Fibroblast of lung (primary cell): ENCODE results near the gene FBXO47. TPM values are rescaled to one million over a fixed set of nuclear protein-coding genes. Genes with fewer than 3 reads are reported as not detected.

Source experiments
- DNase-seq, 2 donors: peaks; one replicate each; pipeline versions ENCODE4 v3.0.0 to v3.0.0-alpha.2; 2010; ENCODE audit warnings: low read depth in 2 of 2
- H2AFZ ChIP-seq: 2 replicates; pipeline ENCODE4 v1.5.1; 2012; ENCODE audit warnings: low read length, control low read depth, inconsistent platforms
- H3K27ac ChIP-seq: 2 replicates; pipeline ENCODE4 v1.5.1; 2011; ENCODE audit warnings: low read length, control low read depth; ENCODE audit not compliant: insufficient read depth
- H3K27me3 ChIP-seq: 2 replicates; pipeline ENCODE4 v1.5.1; 2011; ENCODE audit warnings: mild to moderate bottlenecking, low read length; ENCODE audit not compliant: control insufficient read depth, insufficient read depth
- H3K36me3 ChIP-seq: 2 replicates; pipeline ENCODE4 v1.5.1; 2011; ENCODE audit warnings: low read length; ENCODE audit not compliant: control insufficient read depth, insufficient read depth
- H3K4me1 ChIP-seq: 2 replicates; pipeline ENCODE4 v1.5.1; 2011; ENCODE audit warnings: low read length; ENCODE audit not compliant: control insufficient read depth, insufficient read depth; ENCODE audit errors: extremely low read depth
- H3K4me2 ChIP-seq: 2 replicates; pipeline ENCODE4 v1.5.1; 2011; ENCODE audit warnings: low read length, control low read depth; ENCODE audit not compliant: insufficient read depth; ENCODE audit errors: extremely low read depth
- H3K4me3 ChIP-seq, 4 experiments: fragments of 200-600 bp in 1 of 4; sonication (generic) in 1 of 4; replicated peaks in 1 of 4; 2 replicates each; pipeline ENCODE4 v1.5.1; 2011 to 2016; ENCODE audit warnings: low read length in 4 of 4, low read depth in 3 of 4, mild to moderate bottlenecking in 3 of 4, control low read depth in 2 of 4, inconsistent platforms in 1 of 4, mixed read lengths in 1 of 4; ENCODE audit not compliant: insufficient read depth in 1 of 4; ENCODE audit errors: control extremely low read depth in 1 of 4
- H3K79me2 ChIP-seq: 2 replicates; pipeline ENCODE4 v1.5.1; 2012; ENCODE audit warnings: mild to moderate bottlenecking, low read length, inconsistent platforms; ENCODE audit not compliant: control insufficient read depth, insufficient read depth
- H3K9ac ChIP-seq: 2 replicates; pipeline ENCODE4 v1.5.1; 2011; ENCODE audit warnings: mild to moderate bottlenecking, low read length, control low read depth; ENCODE audit not compliant: insufficient read depth
- H3K9me3 ChIP-seq: 2 replicates; pipeline ENCODE4 v1.5.1; 2012; ENCODE audit warnings: low read depth, low read length; ENCODE audit not compliant: control insufficient read depth, insufficient read depth
- H4K20me1 ChIP-seq: 2 replicates; pipeline ENCODE4 v1.5.1; 2011; ENCODE audit warnings: low read length; ENCODE audit not compliant: control insufficient read depth, insufficient read depth; ENCODE audit errors: extremely low read depth
- CTCF ChIP-seq, 2 donors: IDR thresholded peaks in 1 of 2; conservative IDR thresholded peaks in 1 of 2; 1 replicate in 1 of 2; 2 replicates in 1 of 2; pipeline ENCODE4 v1.5.1; 2011 to 2012; ENCODE audit warnings: low read length in 2 of 2, control low read depth in 1 of 2, inconsistent platforms in 1 of 2, low read depth in 1 of 2, mild to moderate bottlenecking in 1 of 2
- EZH2 ChIP-seq: IDR thresholded peaks from 2 replicates; pipeline ENCODE4 v1.5.1; 2012; ENCODE audit warnings: low read length, control low read depth, mild to moderate bottlenecking; ENCODE audit errors: missing control alignments
- polyA plus RNA-seq, 2 donors: library from polyadenylated mRNA; depleted of rRNA in 1 of 2; stranded (reverse) in 1 of 2; unstranded in 1 of 2; fragments of >200 nt; gene quantifications; 2 replicates each; pipeline ENCODE4 v1.2.1, GENCODE V29; 2011 to 2012; ENCODE audit warnings: missing spikeins in 1 of 2
- total RNA-seq: library from RNA; depleted of rRNA; stranded (reverse); fragments of >200 nt; gene quantifications from 2 replicates; pipeline ENCODE4 v1.2.1, GENCODE V29; 2014

Gene FBXO47
- total and polyA plus RNA-seq, 2 donors (not counting 1 experiment from before 2014, with no cell fraction given) = 0.05 to 0.17 TPM

- Histone ChIP-seq H3K36me3 (no peaks in the 10 kb centered on the region), H3K9ac (no peak overlapping the region), H3K4me1 (no peaks in the 10 kb centered on the region), H3K27ac (no peak overlapping the region), H3K4me3 (no peak overlapping the region), H2AFZ (no peak overlapping the region), H3K4me2 (no peak overlapping the region), H3K27me3 (no peaks in the 10 kb centered on the region), H4K20me1 (no peaks in the 10 kb centered on the region), H3K9me3 (no peaks in the 10 kb centered on the region), H3K79me2 (no peaks in the 10 kb centered on the region)
- DNase-seq = no peak
- no peak for TF ChIP-seq EZH2
- no peak for TF ChIP-seq CTCF (conservative IDR thresholded peaks at IDR 0.05 in 1 of 2, IDR thresholded peaks at IDR 0.05 in 1 of 2; ENCODE audit: low read depth in 1 of 2, low read length in 2 of 2)
These were observed 3.6 kb upstream of the FBXO47 start for GRCh38 chr17:38970804-38971203.

- Histone ChIP-seq H3K27me3 (no peaks in the 10 kb centered on the region), H3K79me2 (no peaks in the 10 kb centered on the region), H3K4me1 (no peaks in the 10 kb centered on the region), H3K4me2 (no peak overlapping the region), H3K27ac (no peak overlapping the region), H4K20me1 (no peaks in the 10 kb centered on the region), H3K9me3 (no peaks in the 10 kb centered on the region), H3K4me3 (no peak overlapping the region), H3K36me3 (no peaks in the 10 kb centered on the region), H2AFZ (no peak overlapping the region), H3K9ac (no peak overlapping the region)
- TF ChIP-seq EZH2 (no peak), CTCF (conservative IDR thresholded peaks at IDR 0.05 in 1 of 2, IDR thresholded peaks at IDR 0.05 in 1 of 2; ENCODE audit: low read depth in 1 of 2, low read length in 2 of 2) (no peak)
- DNase-seq = no peak
These were observed 2.9 kb upstream of the FBXO47 start for GRCh38 chr17:38970128-38970527.

- Histone ChIP-seq H3K27me3 (no peaks in the 10 kb centered on the region), H3K27ac (no peak overlapping the region), H4K20me1 (no peaks in the 10 kb centered on the region), H3K9me3 (no peaks in the 10 kb centered on the region), H3K4me1 (no peaks in the 10 kb centered on the region), H3K4me3 (no peak overlapping the region), H2AFZ (no peak overlapping the region), H3K79me2 (no peaks in the 10 kb centered on the region), H3K9ac (no peak overlapping the region), H3K4me2 (no peak overlapping the region), H3K36me3 (no peaks in the 10 kb centered on the region)
- DNase-seq = no peak
- no peak for TF ChIP-seq EZH2
- no peak for TF ChIP-seq CTCF (conservative IDR thresholded peaks at IDR 0.05 in 1 of 2, IDR thresholded peaks at IDR 0.05 in 1 of 2; ENCODE audit: low read depth in 1 of 2, low read length in 2 of 2)
These were observed 2.1 kb upstream of the FBXO47 start for GRCh38 chr17:38969281-38969680.
